Peyer's patch (tissue), 4 donors: Measurements from ENCODE around the gene TAPT1. TPM values are rescaled to one million over a fixed set of nuclear protein-coding genes. Genes with fewer than 3 reads are reported as not detected.
"Not testable (repeated sequence)": the region's sequence is repeated elsewhere in the genome, so short reads cannot be mapped to it uniquely, and the experiment has no call there.

Experiments
- DNase-seq, 3 donors: peaks; one replicate each; pipeline ENCODE4 v3.0.0-alpha.2; 2017 to 2019
- H3K27ac ChIP-seq, 4 donors: fragments of 200-600 bp; sonication (generic); one replicate each; pipeline ENCODE4 v1.5.1; 2016 to 2019
- H3K27me3 ChIP-seq, 2 donors: fragments of 200-600 bp; sonication (generic); one replicate each; pipeline ENCODE4 v1.5.1; 2019
- H3K36me3 ChIP-seq, 3 donors: fragments of 200-600 bp; sonication (generic); one replicate each; pipeline ENCODE4 v1.5.1; 2016 to 2019
- H3K4me1 ChIP-seq, 4 donors: fragments of 200-600 bp; sonication (generic); one replicate each; pipeline ENCODE4 v1.5.1; 2016 to 2019
- H3K4me3 ChIP-seq, 4 donors: fragments of 200-600 bp; sonication (generic); 1 replicate in 3 of 4; 2 replicates in 1 of 4; pipeline ENCODE4 v1.5.1; 2016 to 2019; ENCODE audit warnings: mild to moderate bottlenecking in 1 of 4
- H3K9me3 ChIP-seq, 4 donors: fragments of 200-600 bp; sonication (generic); one replicate each; pipeline ENCODE4 v1.5.1; 2016 to 2019; ENCODE audit warnings: mild to moderate bottlenecking in 1 of 4
- POLR2A ChIP-seq, 2 donors: fragments of 450-650 bp; IDR thresholded peaks; one replicate each; pipeline ENCODE4 v1.5.1; 2017; ENCODE audit warnings: antibody characterized with exemption in 2 of 2, mild to moderate bottlenecking in 2 of 2, moderate library complexity in 2 of 2
- total RNA-seq, 4 donors: library from RNA; depleted of rRNA; stranded (reverse); fragments of >200 nt; gene quantifications; one replicate each; pipeline ENCODE4 v1.1.0, GENCODE V29; 2016
- TF ChIP-seq, protein P1 (sequence below), 6 experiments: fragments of 450-650 bp in 4 of 6; fragments of 200-600 bp in 2 of 6; sonication (generic) in 1 of 6; IDR thresholded peaks; one replicate each; pipeline ENCODE4 v1.5.1; 2017 to 2019; ENCODE audit warnings: antibody characterized with exemption in 6 of 6, mild to moderate bottlenecking in 3 of 6, moderate library complexity in 1 of 6

Gene TAPT1
- total RNA-seq, 4 donors from 2014 or later = 22.4 to 43.7 (median 33.7) TPM

GRCh38 chr4:16202598-16202997 is 23.7 kb downstream of the TAPT1 start:
- peaks cover 0 to 4% (median 0%) of the 10 kb centered on the region in 4 donors for H3K4me1 ChIP-seq

GRCh38 chr4:16199093-16199492 is 27.2 kb downstream of the TAPT1 start:
- H3K4me1 ChIP-seq = peaks cover 0 to 16% (median 0%) of the 10 kb centered on the region in 4 donors
- no peaks in the 10 kb centered on the region for H3K36me3 ChIP-seq
- no peak overlapping the region for H3K27ac ChIP-seq
- no peaks in the 10 kb centered on the region for H3K27me3 ChIP-seq
- H3K9me3 ChIP-seq = no peaks in the 10 kb centered on the region
- DNase-seq = no peak
- TF ChIP-seq, protein P1, sequence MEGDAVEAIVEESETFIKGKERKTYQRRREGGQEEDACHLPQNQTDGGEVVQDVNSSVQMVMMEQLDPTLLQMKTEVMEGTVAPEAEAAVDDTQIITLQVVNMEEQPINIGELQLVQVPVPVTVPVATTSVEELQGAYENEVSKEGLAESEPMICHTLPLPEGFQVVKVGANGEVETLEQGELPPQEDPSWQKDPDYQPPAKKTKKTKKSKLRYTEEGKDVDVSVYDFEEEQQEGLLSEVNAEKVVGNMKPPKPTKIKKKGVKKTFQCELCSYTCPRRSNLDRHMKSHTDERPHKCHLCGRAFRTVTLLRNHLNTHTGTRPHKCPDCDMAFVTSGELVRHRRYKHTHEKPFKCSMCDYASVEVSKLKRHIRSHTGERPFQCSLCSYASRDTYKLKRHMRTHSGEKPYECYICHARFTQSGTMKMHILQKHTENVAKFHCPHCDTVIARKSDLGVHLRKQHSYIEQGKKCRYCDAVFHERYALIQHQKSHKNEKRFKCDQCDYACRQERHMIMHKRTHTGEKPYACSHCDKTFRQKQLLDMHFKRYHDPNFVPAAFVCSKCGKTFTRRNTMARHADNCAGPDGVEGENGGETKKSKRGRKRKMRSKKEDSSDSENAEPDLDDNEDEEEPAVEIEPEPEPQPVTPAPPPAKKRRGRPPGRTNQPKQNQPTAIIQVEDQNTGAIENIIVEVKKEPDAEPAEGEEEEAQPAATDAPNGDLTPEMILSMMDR (IDR thresholded peaks at IDR 0.05) = peak in 4 of 6 experiments; percentile 28 to 44 (median 36)
- no peak for TF ChIP-seq POLR2A (IDR thresholded peaks at IDR 0.05)
- no peak overlapping the region for H3K4me3 ChIP-seq

More at GRCh38 chr4:16202598-16202997, 23.7 kb downstream of the TAPT1 start:
- no peak for DNase-seq
- H3K27ac ChIP-seq = no peak overlapping the region
- TF ChIP-seq, protein P1 (IDR thresholded peaks at IDR 0.05) = no peak
- TF ChIP-seq POLR2A (IDR thresholded peaks at IDR 0.05) = no peak
- H3K36me3 ChIP-seq = no peaks in the 10 kb centered on the region
- no peaks in the 10 kb centered on the region for H3K9me3 ChIP-seq
- no peaks in the 10 kb centered on the region for H3K27me3 ChIP-seq
- H3K4me3 ChIP-seq = no peak overlapping the region

- Histone ChIP-seq H3K27me3 (no peaks in the 10 kb centered on the region), H3K4me3 (no peak overlapping the region), H3K36me3 (no peaks in the 10 kb centered on the region), H3K4me1 (peaks cover 0 to 16% (median 0%) of the 10 kb centered on the region in 4 donors), H3K27ac (no peak overlapping the region), H3K9me3 (no peaks in the 10 kb centered on the region)
- no peak for TF ChIP-seq POLR2A (IDR thresholded peaks at IDR 0.05)
- TF ChIP-seq, protein P1 (IDR thresholded peaks at IDR 0.05) = no peak
- DNase-seq = no peak
Measured at GRCh38 chr4:16197876-16198665, 28.2 kb downstream of the TAPT1 start.

- Histone ChIP-seq H3K36me3 (no peaks in the 10 kb centered on the region), H3K4me3 (peak overlapping the region in 2 of 4 donors; percentile 5 to 11), H3K4me1 (peaks cover 0 to 16% (median 0%) of the 10 kb centered on the region in 4 donors), H3K27me3 (no peaks in the 10 kb centered on the region), H3K27ac (peak overlapping the region in 2 of 4 donors; percentile 35 to 60), H3K9me3 (no peaks in the 10 kb centered on the region)
- TF ChIP-seq, protein P1 (IDR thresholded peaks at IDR 0.05) = peak in 4 of 6 experiments; percentile 30 to 77 (median 66)
- no peak for TF ChIP-seq POLR2A (IDR thresholded peaks at IDR 0.05)
- no peak for DNase-seq
Measured at GRCh38 chr4:16196482-16197393, 29.5 kb downstream of the TAPT1 start.

- Histone ChIP-seq H3K27me3 (no peaks in the 10 kb centered on the region), H3K36me3 (peaks cover 0 to 11% (median 0%) of the 10 kb centered on the region in 3 donors), H3K4me3 (no peak overlapping the region), H3K9me3 (no peaks in the 10 kb centered on the region), H3K27ac (no peak overlapping the region), H3K4me1 (peaks cover 0 to 16% (median 0%) of the 10 kb centered on the region in 4 donors)
- DNase-seq = no peak
- no peak for TF ChIP-seq POLR2A (IDR thresholded peaks at IDR 0.05)
- TF ChIP-seq, protein P1 (IDR thresholded peaks at IDR 0.05) = no peak
Measured at GRCh38 chr4:16195209-16195608, 31.1 kb downstream of the TAPT1 start.

DNA sequence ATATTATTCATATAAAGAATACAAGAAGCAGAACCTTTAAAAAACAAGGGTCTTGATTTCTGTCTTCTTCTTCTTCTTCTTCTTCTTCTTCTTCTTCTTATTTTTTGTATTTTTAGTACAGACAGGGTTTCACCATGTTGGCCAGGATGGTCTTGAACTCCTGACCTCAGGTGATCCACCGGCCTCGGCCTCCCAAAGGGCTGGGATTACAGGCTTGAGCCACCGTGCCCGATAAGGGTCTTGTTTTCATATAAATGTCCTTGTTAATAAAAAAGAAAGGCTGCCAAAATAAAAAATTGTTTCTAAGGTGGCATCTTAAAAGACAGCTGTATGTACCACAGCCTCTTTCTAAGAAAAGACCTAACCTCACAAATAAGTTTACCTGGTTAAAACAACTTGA is 31.5 kb downstream of the TAPT1 start:
- H3K27ac ChIP-seq, H3K4me3 ChIP-seq: not testable (repeated sequence)
- H3K4me1 ChIP-seq = peaks cover 0 to 16% (median 0%) of the 10 kb centered on the region in 4 donors

More for the DNA sequence above, 31.5 kb downstream of the TAPT1 start:
- not testable (repeated sequence) for H3K27me3 ChIP-seq, DNase-seq, H3K9me3 ChIP-seq
- peaks cover 0 to 15% (median 0%) of the 10 kb centered on the region in 3 donors for H3K36me3 ChIP-seq
